ENCODE measurements around the gene CFAP299. TPM values are rescaled to one million over a fixed set of nuclear protein-coding genes. Genes with fewer than 3 reads are reported as not detected.

Gene CFAP299
- total RNA-seq, 1 experiment from 2014 or later = not detected

GRCh38 chr4:80926446-80926845 lies 590.9 kb downstream of the CFAP299 start:
- DNase-seq = no peak
- Histone ChIP-seq H3K27me3 (ENCODE audit: control insufficient read depth, insufficient read depth, low read length) (no peaks in the 10 kb centered on the region), H3K36me3 (replicated peaks; ENCODE audit: control insufficient read depth, insufficient read depth, low read length) (no peaks in the 10 kb centered on the region), H3K4me3 (ENCODE audit: insufficient read depth, low read depth, low read length) (no peak overlapping the region)

- H3K27me3 ChIP-seq (ENCODE audit: control insufficient read depth, insufficient read depth, low read length) = no peaks in the 10 kb centered on the region
- H3K36me3 ChIP-seq (replicated peaks; ENCODE audit: control insufficient read depth, insufficient read depth, low read length) = no peaks in the 10 kb centered on the region
- H3K4me3 ChIP-seq (ENCODE audit: insufficient read depth, low read depth, low read length) = no peak overlapping the region
- DNase-seq = no peak
These were observed 591.4 kb downstream of the CFAP299 start for GRCh38 chr4:80926891-80927290.

DNA sequence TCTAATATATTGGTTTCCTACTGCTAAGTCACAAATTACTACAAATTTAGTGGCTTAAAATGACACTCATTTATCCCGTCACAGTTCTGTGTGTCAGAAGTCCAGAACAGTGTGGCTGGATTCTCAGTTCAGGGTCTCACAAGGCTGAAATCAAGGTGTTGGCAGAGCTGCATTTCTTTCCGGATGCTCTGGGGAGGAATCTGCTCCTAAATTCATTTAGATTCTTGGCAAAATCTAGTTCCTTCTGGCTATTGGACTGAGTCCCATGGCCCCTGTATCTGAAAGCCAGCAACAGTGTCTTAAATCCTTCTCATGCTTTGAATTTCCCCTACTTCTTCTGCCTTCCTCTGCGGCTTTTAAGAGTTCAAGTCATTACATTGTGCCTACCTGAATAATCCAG lies 591.9 kb downstream of the CFAP299 start:
- H3K27me3 ChIP-seq (ENCODE audit: control insufficient read depth, insufficient read depth, low read length) = no peaks in the 10 kb centered on the region
- no peaks in the 10 kb centered on the region for H3K36me3 ChIP-seq (replicated peaks; ENCODE audit: control insufficient read depth, insufficient read depth, low read length)
- DNase-seq = no peak
- H3K4me3 ChIP-seq (ENCODE audit: insufficient read depth, low read depth, low read length) = no peak overlapping the region

DNA sequence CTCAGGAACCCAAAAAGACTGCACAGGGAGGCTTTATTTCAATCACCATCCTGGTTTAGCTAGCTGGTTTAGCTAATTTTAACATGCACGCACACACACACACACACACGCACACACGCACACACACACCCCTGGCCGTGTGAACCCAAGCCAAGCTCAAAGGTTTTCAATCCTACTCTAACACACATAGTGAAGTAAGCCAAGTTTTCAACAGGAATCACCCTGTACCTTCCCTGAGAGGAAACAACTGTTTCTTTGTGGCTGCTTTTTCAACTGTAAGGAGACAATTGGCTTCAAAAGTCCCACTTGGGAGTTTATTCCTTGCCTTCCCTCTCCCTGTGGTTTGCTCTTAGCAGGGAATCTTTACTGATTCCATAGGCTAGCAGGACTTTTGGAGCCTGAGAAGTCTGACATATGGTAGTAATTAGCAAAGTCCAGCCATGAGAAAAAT lies 596.1 kb downstream of the CFAP299 start:
- no peak overlapping the region for H3K4me3 ChIP-seq (ENCODE audit: insufficient read depth, low read depth, low read length)
- no peaks in the 10 kb centered on the region for H3K27me3 ChIP-seq (ENCODE audit: control insufficient read depth, insufficient read depth, low read length)
- no peak for DNase-seq
- H3K36me3 ChIP-seq (replicated peaks; ENCODE audit: control insufficient read depth, insufficient read depth, low read length) = no peaks in the 10 kb centered on the region

- H3K4me3 ChIP-seq (ENCODE audit: insufficient read depth, low read depth, low read length) = no peak overlapping the region
- no peaks in the 10 kb centered on the region for H3K27me3 ChIP-seq (ENCODE audit: control insufficient read depth, insufficient read depth, low read length)
- no peak for DNase-seq
- H3K36me3 ChIP-seq (replicated peaks; ENCODE audit: control insufficient read depth, insufficient read depth, low read length) = no peaks in the 10 kb centered on the region
These were observed 612.6 kb downstream of the CFAP299 start for GRCh38 chr4:80948141-80948540.

GRCh38 chr4:80948995-80949394 lies 613.5 kb downstream of the CFAP299 start:
- no peaks in the 10 kb centered on the region for H3K27me3 ChIP-seq (ENCODE audit: control insufficient read depth, insufficient read depth, low read length)
- no peak for DNase-seq

GRCh38 chr4:80956421-80956820 lies 620.9 kb downstream of the CFAP299 start:
- Histone ChIP-seq H3K36me3 (replicated peaks; ENCODE audit: control insufficient read depth, insufficient read depth, low read length) (no peaks in the 10 kb centered on the region), H3K27me3 (ENCODE audit: control insufficient read depth, insufficient read depth, low read length) (no peaks in the 10 kb centered on the region), H3K4me3 (ENCODE audit: insufficient read depth, low read depth, low read length) (no peak overlapping the region)
- DNase-seq = no peak

More at GRCh38 chr4:80948995-80949394, 613.5 kb downstream of the CFAP299 start:
- Histone ChIP-seq H3K4me3 (ENCODE audit: insufficient read depth, low read depth, low read length) (no peak overlapping the region), H3K36me3 (replicated peaks; ENCODE audit: control insufficient read depth, insufficient read depth, low read length) (no peaks in the 10 kb centered on the region)

DNA sequence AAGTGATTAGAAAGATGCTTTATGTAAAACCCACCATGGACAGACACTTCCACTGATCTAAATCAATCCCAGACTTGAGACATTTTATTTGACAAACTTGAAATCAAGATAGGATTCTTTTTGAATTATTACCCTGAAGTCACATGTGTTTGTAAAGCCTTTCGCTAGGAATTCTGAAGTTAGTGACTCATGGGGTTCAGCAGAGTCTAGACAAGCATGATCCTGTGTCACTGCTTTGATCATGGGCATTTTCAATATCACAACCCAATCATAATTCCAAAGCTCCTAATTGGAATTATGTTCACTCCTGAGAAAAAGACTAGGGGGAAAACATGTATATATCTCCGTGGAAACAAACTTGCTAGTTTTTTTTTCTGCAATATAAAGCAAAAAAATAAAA lies 627.5 kb downstream of the CFAP299 start:
- no peaks in the 10 kb centered on the region for H3K36me3 ChIP-seq (replicated peaks; ENCODE audit: control insufficient read depth, insufficient read depth, low read length)
- H3K4me3 ChIP-seq (ENCODE audit: insufficient read depth, low read depth, low read length) = no peak overlapping the region
- no peaks in the 10 kb centered on the region for H3K27me3 ChIP-seq (ENCODE audit: control insufficient read depth, insufficient read depth, low read length)
- no peak for DNase-seq

DNA sequence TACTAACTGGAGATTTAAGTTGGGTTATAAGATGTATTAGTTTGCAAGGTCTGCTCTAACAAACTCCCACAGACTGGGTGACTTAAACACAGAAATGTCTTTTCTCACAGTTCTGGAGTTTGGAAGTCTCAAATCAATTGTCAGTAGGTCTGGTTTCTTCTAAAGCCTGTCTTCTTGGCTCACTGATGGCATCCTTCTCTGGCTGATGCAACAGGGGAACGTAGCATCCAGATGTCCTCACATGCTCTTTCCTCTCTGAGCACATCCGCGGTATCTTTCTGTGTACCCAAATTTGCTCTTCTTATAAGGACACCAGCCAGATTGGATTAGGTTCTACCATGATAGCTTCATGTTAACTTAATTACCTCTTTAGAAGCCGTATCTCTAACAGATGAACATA lies 631.8 kb downstream of the CFAP299 start:
- H3K4me3 ChIP-seq (ENCODE audit: insufficient read depth, low read depth, low read length) = no peak overlapping the region
- H3K36me3 ChIP-seq (replicated peaks; ENCODE audit: control insufficient read depth, insufficient read depth, low read length) = no peaks in the 10 kb centered on the region
- H3K27me3 ChIP-seq (ENCODE audit: control insufficient read depth, insufficient read depth, low read length) = no peaks in the 10 kb centered on the region
- no peak for DNase-seq

GRCh38 chr4:80980239-80980638 lies 644.7 kb downstream of the CFAP299 start:
- Histone ChIP-seq H3K4me3 (ENCODE audit: insufficient read depth, low read depth, low read length) (no peak overlapping the region), H3K27me3 (ENCODE audit: control insufficient read depth, insufficient read depth, low read length) (no peaks in the 10 kb centered on the region), H3K36me3 (replicated peaks; ENCODE audit: control insufficient read depth, insufficient read depth, low read length) (no peaks in the 10 kb centered on the region)
- no peak for DNase-seq

DNA sequence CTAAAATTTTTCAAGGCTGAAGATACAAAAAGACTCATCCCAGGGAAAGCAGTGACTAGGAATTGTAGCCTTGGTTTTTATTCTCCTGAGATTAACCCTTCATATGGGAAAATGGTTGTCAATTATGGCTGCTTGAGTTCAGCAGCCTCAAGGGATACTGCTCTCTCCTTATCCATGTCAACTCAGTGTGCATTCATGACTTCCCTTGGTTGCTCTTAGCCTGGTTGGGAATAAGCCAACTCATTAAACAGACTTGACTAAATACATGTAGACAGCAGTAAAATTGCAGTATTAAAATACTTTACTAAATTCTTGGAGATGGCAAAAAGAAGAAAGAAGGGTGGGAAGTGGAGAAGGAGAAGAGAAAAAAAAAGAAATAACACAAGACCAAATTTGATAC lies 650.5 kb downstream of the CFAP299 start:
- H3K36me3 ChIP-seq (replicated peaks; ENCODE audit: control insufficient read depth, insufficient read depth, low read length) = no peaks in the 10 kb centered on the region
- no peak overlapping the region for H3K4me3 ChIP-seq (ENCODE audit: insufficient read depth, low read depth, low read length)
- no peak for DNase-seq
- no peaks in the 10 kb centered on the region for H3K27me3 ChIP-seq (ENCODE audit: control insufficient read depth, insufficient read depth, low read length)

DNA sequence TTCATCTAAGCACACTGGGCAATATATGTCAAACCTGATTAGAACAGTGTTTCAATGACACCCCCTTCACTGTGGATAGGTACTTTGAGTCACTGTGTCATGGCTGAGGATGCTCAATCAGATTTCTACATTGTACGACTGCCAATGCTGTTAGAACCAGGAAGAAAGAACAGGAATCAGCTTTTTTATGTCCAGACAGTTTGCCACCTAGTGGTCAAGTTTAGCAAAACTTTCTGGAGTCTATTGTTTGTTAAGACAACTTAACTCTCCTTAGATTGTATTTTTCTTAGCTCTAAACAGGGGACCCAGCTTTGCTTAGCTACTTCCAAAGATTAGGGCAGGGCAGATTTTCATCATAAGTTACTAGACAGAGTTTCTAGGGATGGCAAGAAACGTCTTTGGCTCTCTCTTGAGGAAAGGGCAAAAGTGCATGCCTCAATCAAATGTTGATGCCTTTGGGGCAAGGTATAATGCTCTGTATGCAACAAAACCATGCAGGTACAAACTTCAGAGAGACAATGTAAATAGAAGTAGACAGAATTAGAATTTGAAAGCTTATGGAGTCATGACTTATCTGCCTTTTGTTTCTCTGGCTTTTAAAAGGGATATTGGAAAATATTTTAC lies 654.5 kb downstream of the CFAP299 start:
- H3K4me3 ChIP-seq (ENCODE audit: insufficient read depth, low read depth, low read length) = no peak overlapping the region
- H3K36me3 ChIP-seq (replicated peaks; ENCODE audit: control insufficient read depth, insufficient read depth, low read length) = no peaks in the 10 kb centered on the region
- peak; percentile 3 for DNase-seq
- H3K27me3 ChIP-seq (ENCODE audit: control insufficient read depth, insufficient read depth, low read length) = no peaks in the 10 kb centered on the region

DNA sequence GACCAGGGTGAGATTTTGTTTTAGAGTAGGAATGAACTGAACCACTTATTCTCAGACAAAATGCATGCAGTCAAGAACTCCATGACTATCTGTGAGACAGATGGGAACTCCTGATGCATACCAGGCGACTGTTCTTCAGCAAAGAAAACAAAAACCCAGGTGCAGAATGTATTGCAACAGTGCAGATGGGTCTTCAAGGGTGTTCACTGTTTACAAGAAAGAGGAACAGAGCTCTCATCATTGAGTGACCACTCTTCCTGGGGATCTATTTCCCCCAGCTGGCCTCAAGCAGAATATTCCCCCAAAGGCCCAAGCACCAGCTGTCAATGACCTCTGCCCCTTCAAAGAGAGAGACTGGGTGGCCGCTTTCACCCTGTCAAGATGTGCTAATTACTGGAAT lies 655.3 kb downstream of the CFAP299 start:
- no peaks in the 10 kb centered on the region for H3K27me3 ChIP-seq (ENCODE audit: control insufficient read depth, insufficient read depth, low read length)
- H3K36me3 ChIP-seq (replicated peaks; ENCODE audit: control insufficient read depth, insufficient read depth, low read length) = no peaks in the 10 kb centered on the region
- no peak overlapping the region for H3K4me3 ChIP-seq (ENCODE audit: insufficient read depth, low read depth, low read length)
- peak; percentile 1 for DNase-seq

- H3K4me3 ChIP-seq (ENCODE audit: insufficient read depth, low read depth, low read length) = no peak overlapping the region
- H3K36me3 ChIP-seq (replicated peaks; ENCODE audit: control insufficient read depth, insufficient read depth, low read length) = no peaks in the 10 kb centered on the region
- no peaks in the 10 kb centered on the region for H3K27me3 ChIP-seq (ENCODE audit: control insufficient read depth, insufficient read depth, low read length)
- no peak for DNase-seq
These were observed 664.4 kb downstream of the CFAP299 start for GRCh38 chr4:80999943-81000342.

GRCh38 chr4:81003597-81004111 lies 668.1 kb downstream of the CFAP299 start:
- Histone ChIP-seq H3K36me3 (replicated peaks; ENCODE audit: control insufficient read depth, insufficient read depth, low read length) (no peaks in the 10 kb centered on the region), H3K4me3 (ENCODE audit: insufficient read depth, low read depth, low read length) (no peak overlapping the region), H3K27me3 (ENCODE audit: control insufficient read depth, insufficient read depth, low read length) (no peaks in the 10 kb centered on the region)
- DNase-seq = no peak

GRCh38 chr4:81007417-81007816 lies 671.9 kb downstream of the CFAP299 start:
- H3K27me3 ChIP-seq (ENCODE audit: control insufficient read depth, insufficient read depth, low read length) = no peaks in the 10 kb centered on the region
- DNase-seq = no peak
- no peaks in the 10 kb centered on the region for H3K36me3 ChIP-seq (replicated peaks; ENCODE audit: control insufficient read depth, insufficient read depth, low read length)
- H3K4me3 ChIP-seq (ENCODE audit: insufficient read depth, low read depth, low read length) = no peak overlapping the region

Measured in H7 (cell line).